G401.6 (cell line): ENCODE measurements around the gene DAB1.
"Not testable (repeated sequence)": the region's sequence is repeated elsewhere in the genome, so short reads cannot be mapped to it uniquely, and the experiment has no call there.

Experiments used
- FAIRE-seq: peaks from 2 replicates; lab custom pipeline; 2012; peaks lifted over from hg19 to GRCh38; lab: Jason Lieb, UNC

DAB1 gene

DNA sequence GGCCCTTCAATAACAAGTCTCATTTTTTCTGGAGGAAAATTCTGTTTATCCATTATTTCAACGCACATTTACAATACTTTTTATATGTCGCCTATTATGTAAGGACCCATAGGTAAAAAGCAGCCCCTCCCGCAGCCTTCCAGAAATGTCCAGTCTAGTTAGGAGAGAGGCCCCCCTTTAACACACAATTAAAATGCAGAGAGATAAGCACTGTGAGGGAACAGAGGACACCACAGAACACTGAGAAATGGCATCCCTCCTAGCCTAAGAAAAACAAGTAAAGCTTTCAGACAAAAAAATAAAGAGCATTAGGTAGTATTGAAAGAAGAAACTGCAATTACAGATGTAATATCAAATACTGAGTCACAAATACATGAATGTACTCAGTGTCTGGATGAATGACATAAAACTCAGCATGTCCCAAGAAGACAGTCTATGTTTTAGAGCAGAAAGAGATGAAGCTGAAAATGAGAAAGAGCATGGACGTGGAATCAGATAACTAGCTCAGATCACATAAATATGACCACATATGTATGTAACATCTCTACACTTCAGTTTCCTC lies 62.9 kb downstream of the DAB1 start:
- no peak for FAIRE-seq

DNA sequence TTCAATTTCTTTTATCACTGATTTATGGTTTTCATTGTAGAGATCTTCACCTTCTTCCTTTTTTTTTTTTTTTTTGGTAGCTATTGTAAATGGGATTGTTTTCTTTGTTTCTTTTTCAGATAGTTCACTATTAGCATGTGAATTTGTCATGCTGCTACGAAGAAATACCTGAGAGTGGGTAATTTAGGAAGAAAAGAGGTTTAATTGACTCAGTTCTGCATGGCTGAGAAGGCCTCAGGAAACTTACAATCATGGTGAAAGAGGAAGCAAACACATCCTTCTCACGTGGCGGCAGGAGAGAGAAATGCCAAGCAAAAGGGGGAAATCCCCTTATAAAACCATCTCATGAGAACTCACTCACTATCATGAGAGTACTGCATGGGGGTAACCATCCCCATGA lies 66.4 kb downstream of the DAB1 start:
- no peak for FAIRE-seq

DNA sequence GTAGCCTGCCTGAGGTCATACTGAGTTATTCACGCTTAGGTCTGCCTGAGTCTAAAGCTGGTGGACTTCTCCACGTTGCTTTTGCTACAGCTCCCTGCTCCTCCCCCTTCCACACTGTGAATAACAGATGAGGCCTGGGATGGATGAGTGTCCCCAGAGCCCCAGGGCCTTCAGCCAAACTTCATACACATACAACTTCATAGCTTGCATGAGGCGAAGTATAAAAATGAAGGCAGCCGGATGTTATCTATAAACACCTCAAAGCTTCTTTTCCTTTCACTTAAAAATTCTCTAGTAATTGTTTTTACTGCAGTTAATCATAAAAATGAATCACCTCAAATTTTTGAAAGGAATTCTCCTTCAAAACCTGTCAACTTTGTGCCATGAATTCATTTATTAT lies 70.2 kb downstream of the DAB1 start:
- no peak for FAIRE-seq

DNA sequence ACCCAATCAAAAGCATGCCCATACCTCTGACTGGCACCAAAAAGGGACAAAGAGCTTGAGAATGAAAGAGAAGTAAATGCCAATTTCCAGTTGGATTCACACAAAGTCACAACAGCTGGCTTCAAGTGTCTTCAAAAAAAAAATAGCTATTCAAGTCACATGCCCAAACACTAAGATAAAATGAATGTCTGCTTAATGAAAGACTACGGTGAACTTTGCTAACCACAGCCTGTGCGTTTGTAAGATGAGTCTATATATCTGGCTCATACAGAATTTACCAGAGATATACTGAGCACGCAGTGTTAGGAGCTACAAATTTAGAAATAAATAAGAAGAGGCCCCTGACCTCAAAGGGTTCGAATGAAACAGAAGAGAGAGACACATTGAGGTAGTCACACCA lies 73.2 kb downstream of the DAB1 start:
- no peak for FAIRE-seq

DNA sequence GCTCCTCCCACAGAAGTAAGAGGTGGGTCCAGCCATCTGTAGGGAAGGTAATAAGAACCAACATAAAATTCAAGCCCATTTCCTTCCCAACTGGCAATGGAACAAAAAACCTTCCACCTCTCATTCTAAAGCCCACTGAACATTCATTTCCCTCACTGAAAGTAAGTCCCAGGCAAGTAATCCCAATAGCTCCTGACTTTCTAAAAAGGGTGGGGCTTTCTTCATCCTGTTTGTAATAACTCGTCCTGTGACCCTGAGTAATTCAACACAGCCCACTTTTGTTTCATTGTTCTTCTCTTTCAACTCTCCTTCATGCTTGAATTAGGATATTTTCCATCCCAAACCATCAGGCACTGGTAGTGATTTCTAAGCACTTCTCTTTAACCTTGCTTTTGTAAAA lies 74.9 kb downstream of the DAB1 start:
- FAIRE-seq: no peak

DNA sequence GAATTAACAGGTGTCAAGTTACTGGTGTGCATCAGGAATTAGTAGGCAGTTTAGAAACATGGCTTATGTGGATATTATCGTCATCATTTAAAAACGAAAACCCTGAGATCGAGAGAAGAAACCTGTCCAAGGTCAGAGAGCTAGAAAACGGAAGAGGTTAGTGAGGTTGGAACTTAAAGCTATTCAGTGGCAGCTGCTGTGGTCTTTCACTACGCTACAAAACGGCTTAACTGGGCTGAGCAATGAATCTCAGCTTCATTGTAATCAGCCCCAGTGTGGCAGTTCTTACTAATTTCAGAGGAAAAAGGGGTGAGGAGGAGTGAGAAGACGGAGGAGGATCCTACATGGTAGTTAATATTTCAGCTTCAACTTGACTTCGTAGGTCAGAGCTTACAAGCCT lies 77.9 kb downstream of the DAB1 start:
- no peak for FAIRE-seq

DNA sequence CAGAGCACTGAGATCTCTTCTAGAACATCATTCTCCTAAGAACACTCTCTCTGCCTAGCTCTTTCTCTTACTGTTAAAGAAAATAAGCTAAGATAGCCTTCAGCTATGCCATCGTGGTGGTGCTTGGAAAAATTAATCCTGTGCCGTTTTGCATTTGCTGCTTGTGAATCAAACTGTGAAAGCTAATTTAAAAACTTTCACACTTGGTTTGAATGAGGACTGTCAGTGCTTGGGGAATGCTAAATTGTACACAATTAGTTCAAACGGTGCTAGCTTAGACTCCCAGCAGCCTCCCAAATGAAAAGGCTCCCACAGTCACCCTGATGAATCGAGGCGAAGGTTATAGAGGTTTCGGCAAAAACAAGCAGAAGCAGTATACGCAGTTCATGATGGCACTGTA lies 79.6 kb downstream of the DAB1 start:
- FAIRE-seq: no peak

DNA sequence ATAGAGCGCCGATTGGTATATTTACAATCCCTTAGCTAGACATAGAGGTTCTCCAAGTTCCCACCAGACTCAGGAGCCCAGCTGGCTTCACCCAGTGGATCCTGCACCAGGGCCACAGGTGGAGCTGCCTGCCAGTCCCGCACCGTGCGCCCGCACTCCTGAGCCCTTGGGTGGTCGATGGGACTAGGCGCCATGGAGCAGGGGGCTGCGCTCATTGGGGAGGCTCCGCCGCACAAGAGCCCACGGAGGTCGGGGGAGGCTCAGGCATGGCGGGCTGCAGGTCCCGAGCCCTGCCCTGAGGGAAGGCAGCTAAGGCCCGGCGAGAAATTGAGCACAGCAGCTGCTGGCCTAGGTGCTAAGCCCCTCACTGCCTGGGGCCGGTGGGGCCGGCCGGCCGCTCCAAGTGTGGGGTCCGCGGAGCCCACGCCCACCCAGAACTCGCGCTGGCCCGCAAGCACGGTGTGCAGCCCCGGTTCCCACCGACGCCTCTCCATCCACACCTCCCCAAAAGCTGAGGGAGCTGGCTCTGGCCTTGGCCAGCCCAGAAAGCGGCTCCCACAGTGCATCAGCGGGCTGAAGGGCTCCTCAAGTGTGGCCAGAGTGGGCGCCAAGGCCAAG lies 80.5 kb downstream of the DAB1 start:
- FAIRE-seq: not testable (repeated sequence)

DNA sequence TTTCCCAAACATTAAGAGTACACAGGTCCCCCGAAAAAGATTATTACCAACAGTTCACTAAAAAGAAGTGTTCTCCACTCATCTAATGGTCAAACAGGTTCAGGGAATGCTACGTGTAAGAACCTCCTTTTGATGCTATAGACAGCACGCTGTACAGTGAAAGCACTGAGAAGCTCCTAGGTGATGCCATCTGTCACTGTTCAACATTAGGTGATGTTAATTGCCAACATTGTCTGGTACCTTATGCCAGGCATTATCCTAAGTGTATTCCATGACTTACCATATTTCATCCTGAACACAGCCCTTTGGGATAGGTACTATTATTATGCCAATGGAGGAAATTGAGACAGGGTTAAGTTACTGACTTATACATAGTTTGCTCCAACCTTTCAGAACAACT lies 82.1 kb downstream of the DAB1 start:
- no peak for FAIRE-seq

DNA sequence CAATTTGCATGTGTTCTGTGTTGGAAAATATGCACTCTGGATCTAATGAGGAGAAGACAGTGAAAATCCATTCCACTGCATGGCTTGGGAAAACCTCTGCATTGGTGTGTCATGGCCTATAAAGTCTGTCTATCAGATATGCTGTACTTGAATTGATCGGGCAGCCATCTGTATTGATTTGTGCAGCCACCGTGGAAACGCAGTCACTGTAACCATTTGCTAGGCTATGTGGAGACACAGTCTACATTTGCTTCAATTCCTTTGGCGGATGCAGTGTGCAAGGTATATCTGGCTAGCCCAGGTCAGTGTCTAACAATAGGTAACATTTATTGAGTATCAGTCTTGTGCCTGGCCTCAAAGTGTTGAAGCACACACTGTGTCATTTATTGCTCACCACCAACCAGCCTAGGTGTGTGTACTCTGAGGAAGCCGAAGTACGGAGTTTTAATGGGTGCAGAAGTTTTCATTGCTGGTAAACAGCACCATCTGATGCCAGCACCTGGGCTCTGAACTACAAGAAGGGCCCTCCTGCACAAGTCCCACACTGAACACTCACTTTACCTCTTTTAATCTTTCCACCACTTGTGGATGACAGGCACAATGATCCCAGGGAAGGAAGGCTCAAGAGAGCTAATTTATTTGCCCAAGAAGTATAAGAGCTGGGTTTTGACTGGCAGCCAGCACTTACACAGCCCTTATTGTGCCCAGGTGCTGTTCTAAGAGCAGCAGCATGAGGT lies 83.4 kb downstream of the DAB1 start:
- no peak for FAIRE-seq

DNA sequence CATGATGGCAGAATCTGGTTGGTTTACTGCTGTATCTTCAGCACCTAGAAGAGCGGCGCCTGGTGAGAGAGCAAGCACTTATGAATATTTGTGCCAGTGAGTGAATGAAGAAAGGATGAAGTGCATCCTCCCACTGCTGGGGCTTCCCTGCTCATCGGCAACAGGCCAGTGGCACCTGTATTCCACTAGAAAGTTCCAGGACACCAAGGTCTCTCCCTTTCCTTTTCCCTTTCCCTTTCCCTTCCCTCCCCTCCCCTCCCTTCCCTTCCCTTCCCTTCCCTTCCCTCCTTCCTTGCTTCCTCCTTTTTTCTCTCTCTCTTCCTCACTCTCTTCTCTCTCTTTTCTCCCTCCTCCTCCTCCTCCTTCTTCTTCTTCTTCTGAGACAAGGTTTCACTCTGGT lies 86.2 kb downstream of the DAB1 start:
- no peak for FAIRE-seq

DNA sequence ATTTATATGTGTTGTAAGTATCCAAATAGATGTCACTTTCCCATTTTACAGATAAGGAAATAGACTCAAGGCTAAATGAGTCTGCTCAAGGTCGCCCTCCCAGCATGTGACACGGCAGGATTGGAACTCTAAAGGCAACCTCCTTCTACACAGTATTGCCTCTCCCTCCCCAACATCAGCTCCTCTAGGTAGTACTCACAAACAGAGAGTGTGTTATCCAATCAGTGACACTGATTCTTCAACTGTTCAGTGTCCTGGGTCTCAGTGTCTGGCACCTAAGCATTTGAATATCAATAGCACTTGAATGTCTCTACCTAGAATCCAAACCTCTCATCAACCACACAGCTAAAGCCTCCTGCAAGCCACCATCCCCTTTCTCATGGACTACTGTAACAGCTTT lies 87.1 kb downstream of the DAB1 start:
- no peak for FAIRE-seq

DNA sequence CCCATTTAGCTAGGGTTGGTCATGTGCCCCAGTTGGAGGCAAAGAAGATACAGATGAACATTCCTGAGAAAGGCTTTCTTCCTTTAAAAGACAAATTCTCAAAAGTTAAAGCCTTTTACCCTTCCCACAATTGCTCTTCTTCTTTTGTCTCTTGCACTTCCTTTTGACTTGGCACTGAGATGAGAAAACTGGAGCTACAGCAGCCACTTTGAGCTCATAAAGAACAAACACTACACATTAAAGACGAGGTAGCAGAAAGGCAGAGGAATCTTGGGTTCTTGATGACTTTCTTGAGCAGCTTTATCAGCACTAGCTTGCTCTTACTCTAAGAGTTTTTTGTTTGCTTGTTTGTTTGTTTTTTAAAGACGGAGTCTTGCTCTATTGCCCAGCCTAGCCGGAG lies 92.2 kb downstream of the DAB1 start:
- no peak for FAIRE-seq

DNA sequence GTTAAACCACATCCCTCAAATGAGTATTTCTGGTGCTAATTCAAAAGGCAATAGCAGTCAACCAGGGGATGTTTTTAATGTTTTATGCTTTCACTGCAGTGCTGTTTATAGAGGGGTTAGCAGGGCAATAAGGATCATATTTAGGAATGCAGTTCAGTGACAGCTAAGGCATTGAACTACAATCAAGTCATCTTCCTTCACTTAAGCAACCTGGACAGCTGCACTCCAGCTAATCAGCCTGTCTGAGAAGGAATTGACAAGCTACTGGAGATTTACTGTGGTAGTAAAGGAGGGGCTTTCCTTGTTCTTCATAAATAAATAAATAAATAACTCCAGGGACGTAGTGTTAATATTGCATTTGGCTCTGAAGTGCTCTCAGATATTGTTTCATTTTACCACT lies 93.9 kb downstream of the DAB1 start:
- no peak for FAIRE-seq

DNA sequence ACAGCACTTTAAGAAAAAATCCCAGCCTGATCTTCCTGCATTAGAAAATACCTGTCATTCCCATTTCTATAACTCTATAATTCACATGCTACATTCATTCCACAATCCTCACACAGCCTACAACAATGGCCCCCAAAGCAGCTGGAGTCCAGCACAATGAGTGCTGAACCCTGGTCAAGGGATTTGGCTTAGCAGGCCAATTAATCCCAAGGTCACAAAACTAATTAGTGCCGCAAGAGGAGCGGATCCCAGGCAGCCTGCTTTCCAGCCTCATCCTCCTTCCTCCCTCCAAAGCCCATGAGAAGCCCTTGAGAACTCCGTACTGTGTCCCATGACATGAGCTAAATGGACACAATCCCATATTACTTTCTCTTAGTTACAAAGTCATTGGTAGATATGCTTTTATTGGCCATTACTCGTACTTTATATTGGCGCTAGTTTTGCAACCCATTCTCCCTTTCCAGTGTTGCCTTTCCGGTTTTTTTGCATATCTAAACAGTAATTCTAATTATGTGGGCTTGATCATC lies 94.8 kb downstream of the DAB1 start:
- FAIRE-seq: no peak

DNA sequence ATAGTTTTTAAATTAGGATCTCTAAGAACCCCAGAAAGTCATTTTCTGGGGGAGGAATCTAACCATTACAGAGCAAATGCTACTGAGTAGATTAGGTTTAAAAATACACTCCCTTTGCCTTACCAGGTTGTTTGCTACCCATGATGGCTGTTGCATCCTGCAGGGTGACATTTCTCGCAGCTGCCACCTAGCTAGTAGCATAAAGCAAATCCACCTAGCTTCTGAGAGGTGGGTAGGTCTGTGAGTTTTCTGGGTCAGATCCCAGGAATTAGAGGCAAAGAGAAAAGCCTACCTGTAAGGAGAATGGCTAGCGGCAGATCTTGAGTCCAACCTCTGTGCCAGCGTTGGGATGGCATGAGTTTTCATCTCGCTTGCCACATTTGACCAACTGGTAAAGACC lies 95.9 kb downstream of the DAB1 start:
- FAIRE-seq: no peak

DNA sequence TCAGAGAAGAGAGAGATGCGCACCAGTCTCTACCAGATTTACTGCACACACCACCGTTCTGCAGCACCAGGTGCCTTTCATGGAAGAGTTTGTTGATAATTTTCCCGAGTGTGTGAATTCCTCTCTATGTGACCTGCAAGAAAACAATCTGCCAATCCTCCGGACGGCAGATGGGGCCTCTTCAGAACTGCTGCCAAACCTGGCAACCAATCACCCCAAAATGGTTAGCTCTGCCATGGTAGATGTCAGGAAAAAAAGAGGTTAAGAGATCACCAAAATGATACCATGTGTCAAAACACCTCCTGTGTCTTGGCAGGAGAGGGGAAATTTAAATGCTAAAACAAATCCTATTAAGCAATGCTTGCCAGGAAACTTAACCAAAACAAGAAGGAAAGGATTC lies 96.5 kb downstream of the DAB1 start:
- FAIRE-seq: no peak

DNA sequence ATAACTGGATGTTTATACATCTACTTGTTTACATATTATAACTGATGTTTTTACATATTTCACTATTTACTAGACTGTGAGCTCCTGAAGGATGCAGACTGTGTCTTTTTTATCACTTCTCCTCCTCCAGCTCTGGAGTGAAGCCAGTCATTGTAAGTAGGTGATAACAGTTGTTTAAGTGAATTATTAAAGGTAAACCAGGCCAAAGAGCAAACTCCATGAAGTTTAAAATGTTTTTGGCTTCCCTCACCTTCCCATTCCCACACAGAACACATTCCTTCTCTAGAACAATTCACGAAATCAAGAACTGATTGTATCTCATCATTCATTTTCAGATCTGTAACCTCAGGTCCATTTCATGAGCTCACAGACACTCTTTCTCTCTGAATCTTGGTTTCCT lies 98.3 kb downstream of the DAB1 start:
- FAIRE-seq: no peak

DNA sequence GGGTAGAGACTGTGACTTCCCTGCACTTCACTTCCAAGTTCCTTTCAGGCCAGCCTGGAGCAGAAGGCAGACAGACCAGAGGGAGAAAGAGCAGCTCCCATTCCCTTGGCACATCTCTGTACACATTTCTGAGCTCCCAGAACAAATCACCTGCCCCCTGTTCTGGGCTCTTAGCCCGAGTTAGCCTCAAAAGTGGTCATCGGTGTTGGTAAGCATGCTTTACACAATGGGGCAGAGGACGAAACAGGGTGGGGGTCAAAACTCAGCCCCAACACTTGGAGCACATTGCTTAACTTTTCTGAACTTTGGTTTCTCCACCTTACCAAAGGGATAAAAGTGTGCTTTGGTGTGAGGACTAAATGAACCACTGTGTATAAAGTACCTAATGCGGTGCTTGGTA lies 98.7 kb downstream of the DAB1 start:
- no peak for FAIRE-seq

DNA sequence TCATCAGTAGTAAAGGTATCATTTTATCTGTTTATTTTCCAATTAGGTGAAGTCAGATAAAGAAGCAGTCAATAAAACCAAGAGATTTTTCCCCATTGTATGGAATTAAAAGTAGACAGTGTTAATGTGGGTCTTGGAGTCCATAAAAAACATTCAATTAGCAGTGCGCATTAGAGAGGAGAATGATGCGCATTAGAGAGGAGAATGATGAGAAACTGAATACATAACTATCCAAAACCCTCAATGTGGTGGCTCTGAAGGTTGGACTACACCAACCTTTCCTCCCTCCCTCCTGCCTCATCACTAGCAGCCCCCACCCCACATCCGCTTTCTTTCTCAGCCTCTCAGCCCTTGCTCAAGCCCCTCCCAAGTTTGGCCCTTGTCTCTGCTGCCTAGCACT lies 99.5 kb downstream of the DAB1 start:
- FAIRE-seq: no peak

DNA sequence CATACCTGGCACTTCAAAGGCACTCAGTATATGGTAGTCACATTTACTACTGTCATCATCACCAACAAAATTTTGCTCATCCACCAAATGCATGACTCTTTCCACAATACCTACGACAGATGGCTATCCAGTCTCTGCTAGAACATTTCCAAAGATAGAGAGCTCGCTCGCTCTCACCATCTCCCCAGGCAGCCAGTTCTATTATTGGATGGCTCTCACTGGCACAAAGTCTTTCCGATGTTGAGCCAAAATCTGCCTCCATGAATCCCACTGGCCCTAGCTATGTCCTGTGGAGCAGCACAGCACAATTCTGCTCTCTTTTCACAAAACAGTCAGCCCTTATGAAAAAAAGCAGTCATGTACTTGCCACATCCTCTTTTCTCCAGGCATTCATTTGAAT lies 102.1 kb downstream of the DAB1 start:
- no peak for FAIRE-seq

DNA sequence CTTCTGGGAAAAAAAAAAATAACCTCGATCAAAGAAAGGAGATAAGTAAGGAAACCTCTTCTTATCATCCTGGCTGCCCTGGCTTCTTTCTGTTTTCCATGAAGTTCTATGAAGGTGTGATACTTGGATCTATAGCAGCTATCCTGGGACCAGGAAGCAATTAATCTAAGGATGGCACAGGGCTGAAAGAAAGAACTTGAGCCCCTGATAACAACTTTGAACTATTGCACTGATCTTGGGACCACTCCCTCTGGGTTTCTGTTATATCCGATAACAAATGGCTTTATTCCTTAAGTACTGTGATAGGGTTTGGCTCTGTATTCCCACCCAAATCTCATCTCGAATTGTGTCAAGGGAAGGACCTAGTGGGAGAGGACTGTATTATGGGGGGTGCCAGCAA lies 104.1 kb downstream of the DAB1 start:
- no peak for FAIRE-seq

DNA sequence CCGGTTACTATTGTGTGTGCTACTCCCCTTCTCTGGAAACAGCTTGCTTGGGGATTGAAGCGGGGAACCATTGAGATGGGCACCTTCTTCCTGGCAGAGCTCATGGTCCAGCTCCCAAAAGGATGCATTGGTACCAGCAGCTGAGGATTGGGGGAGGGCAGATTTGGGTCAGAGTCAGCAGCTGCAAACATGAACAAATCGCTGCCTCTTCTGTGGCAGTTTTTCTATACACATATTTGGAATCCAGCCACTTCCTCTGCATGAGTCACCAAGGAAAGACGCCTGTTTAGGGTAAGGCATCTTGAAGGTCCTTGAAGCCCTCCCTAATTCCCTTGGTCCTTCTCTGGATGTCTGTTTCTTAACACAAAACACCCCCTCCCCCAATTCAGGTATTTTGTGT lies 104.7 kb downstream of the DAB1 start:
- no peak for FAIRE-seq

DNA sequence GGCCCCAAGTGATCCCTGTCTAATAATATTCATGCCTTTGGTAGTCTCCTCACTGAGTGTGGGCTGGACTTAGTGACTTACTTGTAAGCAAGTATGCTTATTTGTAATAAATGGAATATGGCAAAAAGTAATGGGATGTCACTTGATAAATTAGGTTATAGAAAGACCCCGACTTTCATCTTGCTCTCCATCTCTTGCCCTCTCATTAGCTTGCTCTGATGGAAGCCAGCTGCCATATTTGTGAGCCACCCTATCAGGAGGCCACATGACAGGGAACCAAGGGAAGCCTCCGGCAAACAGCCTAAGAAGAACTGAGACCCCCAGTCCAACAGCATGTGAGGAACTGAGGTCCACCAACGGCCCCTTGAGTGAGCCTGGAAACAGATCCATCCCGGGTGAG lies 107.0 kb downstream of the DAB1 start:
- FAIRE-seq: no peak
